Cardiac fibroblast (primary cell): ENCODE measurements around the gene ATL3.
"Not testable (repeated sequence)": the region's sequence is repeated elsewhere in the genome, so short reads cannot be mapped to it uniquely, and the experiment has no call there.

ENCODE experiments used
- DNase-seq, 2 donors: peaks; one replicate each; pipeline versions ENCODE4 v3.0.0 to v3.0.0-alpha.2; 2010; ENCODE audit warnings: low read depth in 2 of 2
- H3K4me3 ChIP-seq, 2 donors: replicated peaks in 1 of 2; 1 replicate in 1 of 2; 2 replicates in 1 of 2; pipeline ENCODE4 v1.5.1; 2011; ENCODE audit warnings: low read depth in 2 of 2, low read length in 2 of 2, mild to moderate bottlenecking in 2 of 2, moderate library complexity in 1 of 2
- TF ChIP-seq, protein P1 (sequence below): IDR thresholded peaks from one replicate; pipeline ENCODE4 v1.5.1; 2011; ENCODE audit warnings: low read depth, mild to moderate bottlenecking, low read length, inconsistent platforms

ATL3 gene

DNA sequence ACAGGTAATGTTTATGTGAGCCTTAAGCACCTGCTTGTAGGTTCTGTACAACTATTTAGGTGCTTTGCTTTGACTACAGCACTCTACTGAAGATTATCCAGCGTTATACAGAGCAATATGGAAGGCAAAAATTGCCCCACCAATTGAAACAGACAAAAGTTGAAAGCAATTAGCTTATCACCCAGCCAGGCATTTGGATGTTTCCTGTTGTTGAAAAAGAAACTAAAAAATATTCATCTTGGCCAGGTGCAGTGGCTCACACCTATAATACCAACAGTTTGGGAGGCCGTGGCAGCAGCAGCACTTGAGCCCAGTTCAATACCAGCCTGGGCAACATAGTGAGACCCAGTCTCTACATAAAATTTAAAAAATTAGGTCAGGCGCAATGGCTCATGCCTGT lies 18.5 kb downstream of the ATL3 start:
- TF ChIP-seq, protein P1, sequence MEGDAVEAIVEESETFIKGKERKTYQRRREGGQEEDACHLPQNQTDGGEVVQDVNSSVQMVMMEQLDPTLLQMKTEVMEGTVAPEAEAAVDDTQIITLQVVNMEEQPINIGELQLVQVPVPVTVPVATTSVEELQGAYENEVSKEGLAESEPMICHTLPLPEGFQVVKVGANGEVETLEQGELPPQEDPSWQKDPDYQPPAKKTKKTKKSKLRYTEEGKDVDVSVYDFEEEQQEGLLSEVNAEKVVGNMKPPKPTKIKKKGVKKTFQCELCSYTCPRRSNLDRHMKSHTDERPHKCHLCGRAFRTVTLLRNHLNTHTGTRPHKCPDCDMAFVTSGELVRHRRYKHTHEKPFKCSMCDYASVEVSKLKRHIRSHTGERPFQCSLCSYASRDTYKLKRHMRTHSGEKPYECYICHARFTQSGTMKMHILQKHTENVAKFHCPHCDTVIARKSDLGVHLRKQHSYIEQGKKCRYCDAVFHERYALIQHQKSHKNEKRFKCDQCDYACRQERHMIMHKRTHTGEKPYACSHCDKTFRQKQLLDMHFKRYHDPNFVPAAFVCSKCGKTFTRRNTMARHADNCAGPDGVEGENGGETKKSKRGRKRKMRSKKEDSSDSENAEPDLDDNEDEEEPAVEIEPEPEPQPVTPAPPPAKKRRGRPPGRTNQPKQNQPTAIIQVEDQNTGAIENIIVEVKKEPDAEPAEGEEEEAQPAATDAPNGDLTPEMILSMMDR = no peak
- no peak for DNase-seq
- no peak overlapping the region for H3K4me3 ChIP-seq

DNA sequence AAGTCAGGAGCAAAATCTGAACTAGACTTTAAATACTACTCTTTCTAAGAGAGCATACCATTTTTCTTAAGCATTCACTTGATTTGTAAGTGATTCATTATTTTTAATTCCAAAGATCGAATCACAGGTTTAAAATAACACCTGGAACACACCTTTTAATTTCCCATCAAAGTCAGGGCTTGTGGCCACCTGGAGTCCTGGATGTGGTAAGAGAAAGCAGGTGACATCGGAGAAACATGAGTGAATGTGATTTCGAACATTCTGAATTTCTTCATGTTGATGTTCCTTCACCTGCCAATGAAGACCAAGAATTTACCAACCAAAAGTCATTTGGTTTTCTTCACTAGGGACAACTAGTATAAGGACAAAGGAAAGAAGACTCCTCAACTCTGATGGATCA lies 28.0 kb downstream of the ATL3 start:
- no peak for DNase-seq
- TF ChIP-seq, protein P1 = no peak
- no peak overlapping the region for H3K4me3 ChIP-seq

DNA sequence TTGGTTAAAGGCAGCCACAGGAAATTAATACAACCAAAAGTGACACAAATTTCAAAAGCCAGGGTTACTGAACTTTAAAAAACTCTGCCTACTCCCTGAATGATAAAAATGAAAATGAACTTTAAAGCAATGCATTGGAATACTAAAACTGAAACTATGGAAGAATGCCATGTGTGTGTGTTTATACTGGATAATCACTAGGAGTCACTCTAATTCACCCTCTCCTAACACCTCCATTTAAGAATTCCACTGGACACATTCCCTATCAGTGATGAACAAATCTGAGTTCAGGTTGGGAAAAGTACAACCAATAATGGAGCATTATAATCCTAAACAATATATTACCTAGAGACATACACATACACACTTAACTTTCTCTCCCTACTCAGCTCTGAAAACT lies 29.4 kb downstream of the ATL3 start:
- no peak overlapping the region for H3K4me3 ChIP-seq
- DNase-seq = peak; percentile 11 to 58
- TF ChIP-seq, protein P1 = no peak

DNA sequence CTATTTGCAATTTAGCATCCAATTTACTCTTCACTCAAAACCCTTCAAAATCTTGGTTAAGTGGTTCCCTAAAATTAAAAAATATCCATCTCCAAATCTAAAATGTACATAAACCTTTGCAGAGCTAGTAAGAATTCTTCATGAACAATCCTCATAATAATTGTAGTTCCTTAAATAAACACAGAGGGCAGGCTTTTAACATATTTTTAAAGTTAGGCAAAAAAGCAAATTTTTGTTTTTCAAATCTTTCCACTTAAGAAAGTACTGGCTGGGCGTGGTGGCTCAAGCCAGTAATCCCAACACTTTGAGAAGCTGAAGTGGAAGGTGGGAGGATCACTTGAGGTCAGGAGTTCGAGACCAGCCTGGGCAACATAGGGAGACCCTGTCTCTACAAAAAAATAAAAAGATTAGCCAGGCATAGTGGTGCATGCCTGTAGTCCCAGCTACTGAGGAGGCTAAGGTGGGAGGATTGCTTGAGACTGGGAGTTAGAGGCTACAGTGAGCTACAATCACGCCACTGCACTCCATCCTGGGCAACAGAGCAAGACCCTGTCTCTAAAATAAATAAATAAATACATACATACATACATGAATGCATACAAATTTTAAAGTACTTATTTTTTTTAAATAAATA lies 31.9 kb downstream of the ATL3 start:
- TF ChIP-seq, protein P1 = peak; percentile 22
- DNase-seq = peak; percentile 55 to 64
- no peak overlapping the region for H3K4me3 ChIP-seq

DNA sequence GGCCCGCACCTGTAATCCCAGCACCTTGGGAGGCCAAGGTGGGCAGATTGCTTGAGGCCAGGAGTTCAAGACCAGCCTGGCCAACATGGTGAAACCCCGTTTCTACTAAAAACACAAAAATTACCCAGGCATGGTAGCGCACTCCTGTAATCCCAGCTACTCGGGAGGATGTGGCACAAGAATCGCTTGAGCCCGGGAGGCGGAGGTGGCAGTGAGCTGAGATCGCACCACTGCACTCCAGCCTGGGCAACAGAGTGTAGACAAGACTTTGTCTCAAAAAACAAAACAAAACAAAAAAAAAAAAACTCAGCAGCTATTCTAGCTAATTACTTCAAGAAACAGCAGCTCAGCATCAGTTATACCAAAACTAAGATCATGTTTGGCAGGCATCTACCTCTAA lies 32.7 kb downstream of the ATL3 start:
- not testable (repeated sequence) for DNase-seq, H3K4me3 ChIP-seq

DNA sequence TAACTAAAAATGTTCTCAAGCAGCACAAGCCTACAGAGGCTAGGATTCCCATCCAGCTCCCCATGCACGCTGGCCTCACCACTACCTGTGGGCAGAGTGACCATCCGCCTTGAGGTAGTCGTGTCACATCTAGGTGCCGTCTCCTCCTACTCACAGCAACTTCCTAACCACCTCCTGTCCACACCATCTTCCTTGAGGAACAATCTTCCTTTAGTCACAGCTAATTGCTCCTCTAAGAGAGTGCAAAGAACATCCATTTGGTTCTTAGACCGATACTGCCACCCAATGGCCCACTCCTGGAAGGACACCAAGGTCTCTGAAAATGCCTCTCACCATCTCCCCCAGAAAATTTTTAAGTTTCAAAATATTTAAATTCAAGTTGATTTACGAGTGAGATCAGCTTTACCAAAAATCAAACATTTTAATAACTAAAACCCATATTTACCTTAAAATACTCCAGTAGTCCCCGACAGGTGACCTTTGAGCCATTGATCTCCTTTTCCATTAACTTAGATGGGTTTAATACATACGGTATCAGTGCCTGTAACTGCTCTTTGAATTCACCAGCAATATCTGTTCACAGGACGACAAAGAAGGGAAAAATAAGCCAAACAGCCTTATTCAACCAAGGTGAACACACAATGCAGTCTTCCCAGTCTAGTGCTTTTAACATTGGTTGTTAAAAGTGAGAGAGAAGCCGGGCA lies 35.3 kb downstream of the ATL3 start:
- TF ChIP-seq, protein P1 = peak; percentile 74
- peak; percentile 68 to 79 for DNase-seq
- no peak overlapping the region for H3K4me3 ChIP-seq

DNA sequence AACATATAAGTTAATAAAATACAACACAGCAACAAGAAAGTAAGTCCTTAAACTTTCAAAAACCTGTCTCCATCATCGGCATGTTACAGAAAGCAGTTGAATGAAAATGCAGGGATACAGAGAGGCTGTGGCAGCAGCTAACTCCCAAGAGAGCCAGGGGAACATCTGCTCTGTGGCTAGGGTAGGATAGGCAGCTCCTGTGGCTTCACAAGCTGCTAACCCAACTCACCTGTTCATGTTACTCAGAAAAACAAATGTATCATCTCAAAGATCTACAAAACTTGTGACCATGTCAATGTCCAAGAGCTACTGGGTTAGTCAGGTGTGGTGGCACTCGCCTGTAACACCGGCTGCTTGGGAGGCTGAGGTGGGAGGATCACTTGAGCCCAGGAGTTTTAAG lies 41.8 kb downstream of the ATL3 start:
- H3K4me3 ChIP-seq = no peak overlapping the region
- no peak for DNase-seq
- TF ChIP-seq, protein P1 = no peak
